ENCODE measurements around the gene LRP2BP. TPM values are rescaled to one million over a fixed set of nuclear protein-coding genes. Genes with fewer than 3 reads are reported as not detected.

LRP2BP gene
- total and polyA plus RNA-seq, 2 of the 4 experiments (the other 2 are of a cell fraction): 0.10 to 0.18 TPM

- no peak overlapping the region for H4K91ac ChIP-seq (ENCODE audit: insufficient read depth, low read depth, low read length)
- intact Hi-C loops (cut with micrococcal nuclease): no loop called here
- no peak overlapping the region for H3K4ac ChIP-seq (ENCODE audit: low read depth, low read length)
- H4K8ac ChIP-seq (ENCODE audit: low read depth in 2 of 2, low read length in 2 of 2): no peak overlapping the region
- H3K27me3 ChIP-seq (ENCODE audit: control insufficient read depth, insufficient read depth, low read length): no peaks in the 10 kb centered on the region
- no TSS peak for BruUV-seq (replicated peaks)
- in situ Hi-C loops (cut with MboI; ENCODE audit: low sequenced_read_pairs): no loop called here
- 87% methylated on average over 4 of the region's 6 CpGs; no CpG with 5 or more reads in 1 of the 2 experiments for WGBS, 2 experiments (ENCODE audit: extremely low coverage in 2 of 2, insufficient read length in 1 of 2)
- ChIA-PET CTCF (no interaction called here), POLR2A (ENCODE audit: unreplicated experiment) (no interaction called here)
- no peak overlapping the region for H3K23ac ChIP-seq (ENCODE audit: low read depth, low read length)
- H2BK120ac ChIP-seq (ENCODE audit: low read depth, low read length): no peak overlapping the region
- dilution Hi-C loops (cut with HindIII; ENCODE audit: low sequenced_read_pairs, unreplicated experiment): no loop called here
- no peak overlapping the region for H3K9ac ChIP-seq (ENCODE audit: low read depth, low read length)
- H2BK5ac ChIP-seq (ENCODE audit: low read depth, low read length, poor library complexity, severe bottlenecking): no peak overlapping the region
- no peak overlapping the region for H2AK9ac ChIP-seq (replicated peaks; ENCODE audit: low read depth, low read length, poor library complexity)
- H4K5ac ChIP-seq (ENCODE audit: low read depth, low read length): no peak overlapping the region
- H3K9me3 ChIP-seq (ENCODE audit: control insufficient read depth, insufficient read depth, low read length): peaks cover 3% of the 10 kb centered on the region
- no peak overlapping the region for H2BK20ac ChIP-seq (ENCODE audit: low read depth, low read length)
- H2AFZ ChIP-seq (replicated peaks; ENCODE audit: low read length, poor library complexity): no peak overlapping the region
- H3K4me1 ChIP-seq (ENCODE audit: control insufficient read depth, insufficient read depth, low read length): no peaks in the 10 kb centered on the region
- H3K9me1 ChIP-seq (ENCODE audit: insufficient read depth, low read length): peaks cover 4% of the 10 kb centered on the region; the same call in 1 of the 2 replicates
- no peak overlapping the region for H3K4me2 ChIP-seq (ENCODE audit: low read depth, low read length)
- H3K27ac ChIP-seq (ENCODE audit: insufficient read depth, low read length): no peak overlapping the region
- ATAC-seq (ENCODE audit: low read depth): no peak
- H2AK5ac ChIP-seq (ENCODE audit: low read depth, low read length): no peak overlapping the region
- no peaks in the 10 kb centered on the region for H3K79me1 ChIP-seq (ENCODE audit: low read depth in 1 of 2, low read length in 2 of 2)
- no peaks in the 10 kb centered on the region for H4K20me1 ChIP-seq (ENCODE audit: insufficient read depth, low read length)
- H3K56ac ChIP-seq (ENCODE audit: extremely low read depth, insufficient read depth, low read length): no peak overlapping the region
- H3K4me3 ChIP-seq (ENCODE audit: insufficient read depth, low read depth, low read length): no peak overlapping the region
- DNase-seq: no peak
- H2BK15ac ChIP-seq (ENCODE audit: low read depth, low read length): no peak overlapping the region
- no peak overlapping the region for H3K18ac ChIP-seq (ENCODE audit: low read depth, low read length)
- H3K14ac ChIP-seq (replicated peaks; ENCODE audit: low read depth, low read length): no peak overlapping the region
- H3K36me3 ChIP-seq (ENCODE audit: control insufficient read depth, insufficient read depth, low read length): peaks cover 7% of the 10 kb centered on the region
- no peak for TF ChIP-seq ELK1 (IDR thresholded peaks at IDR 0.05; ENCODE audit: borderline replicate concordance, low read depth, low read length)
- TF ChIP-seq BHLHE40 (IDR thresholded peaks at IDR 0.05; ENCODE audit: low read depth, low read length): no peak
- TF ChIP-seq NFE2L2 (IDR thresholded peaks at IDR 0.05; ENCODE audit: low read depth, low read length): no peak
These were observed 17.5 kb downstream of the LRP2BP start for GRCh38 chr4:185378264-185378663.

All from IMR-90 (cell line).